Aorta (tissue), 5 donors: ENCODE results near the gene CCDC178. TPM values are rescaled to one million over a fixed set of nuclear protein-coding genes. Genes with fewer than 3 reads are reported as not detected.

ENCODE experiments used
- ATAC-seq: fragments of 200-7000 bp; cut with Tn5 transposase; one replicate; pipeline ENCODE4 v1.9.1; 2022; ENCODE audit warnings: moderate library complexity; ENCODE audit not compliant: low FRiP score
- DNase-seq, 2 donors: peaks; one replicate each; pipeline ENCODE4 v3.0.0-alpha.2; 2020
- H3K27ac ChIP-seq, 2 donors: one replicate each; pipeline ENCODE4 v1.5.1; 2013; ENCODE audit warnings: low read length in 2 of 2, mild to moderate bottlenecking in 2 of 2, moderate library complexity in 2 of 2, control low read depth in 1 of 2, inconsistent platforms in 1 of 2, low read depth in 1 of 2
- H3K27me3 ChIP-seq, 2 donors: one replicate each; pipeline ENCODE4 v1.6.1; 2013; ENCODE audit warnings: control low read depth in 1 of 2, low read length in 1 of 2, mild to moderate bottlenecking in 1 of 2, moderate library complexity in 1 of 2; ENCODE audit not compliant: insufficient read depth in 2 of 2, control insufficient read depth in 1 of 2
- H3K36me3 ChIP-seq, 2 donors: one replicate each; pipeline ENCODE4 v1.6.1; 2013; ENCODE audit warnings: control low read depth in 1 of 2, low read length in 1 of 2, mild to moderate bottlenecking in 1 of 2; ENCODE audit not compliant: insufficient read depth in 2 of 2, control insufficient read depth in 1 of 2
- H3K4me1 ChIP-seq, 2 donors: one replicate each; pipeline ENCODE4 v1.6.1; 2013; ENCODE audit warnings: low read length in 2 of 2, control low read depth in 1 of 2, mild to moderate bottlenecking in 1 of 2, moderate library complexity in 1 of 2; ENCODE audit not compliant: insufficient read depth in 2 of 2, control insufficient read depth in 1 of 2
- H3K4me3 ChIP-seq, 2 donors: one replicate each; pipeline ENCODE4 v1.5.1; 2013; ENCODE audit warnings: low read length in 2 of 2, control low read depth in 1 of 2, mild to moderate bottlenecking in 1 of 2
- H3K9me3 ChIP-seq: one replicate; pipeline ENCODE4 v1.6.1; 2013; ENCODE audit warnings: mild to moderate bottlenecking, low read length; ENCODE audit not compliant: control insufficient read depth
- WGBS, 2 donors: extraction: QIAGEN DNeasy Blood & Tissue Kit; methylation state at CpG; one replicate each; pipeline ENCODE4 v1.1.7; 2013; 5-methylcytosine and 5-hydroxymethylcytosine counted together
- intact Hi-C, 2 donors: fragments of 100-400 bp; cut with DNase I; formaldehyde crosslinking; loops; one replicate each; pipeline versions ENCODE4 v1.14.2 to v1.15.0; 2022
- polyA plus RNA-seq, 2 donors: library from polyadenylated mRNA; stranded (reverse); fragments of 200-250 nt; gene quantifications; one replicate each; pipeline ENCODE4 v1.2.3, GENCODE V29; 2013
- total RNA-seq, 2 donors: library from RNA; stranded (reverse); fragmentation: NEBNext Ultra II Directional; extraction: Animal tissue kit (Norgen Biotek cat#: 25700); gene quantifications; one replicate each; pipeline ENCODE4 v1.2.1, GENCODE V29; 2021
- donor health status: healthy with polysubstance abuse.
- donor health status: Bipolar disorder and iron deficiency.
- donor health status: DM: no; HTN: no; CAD: no.
- donor health status: DM: no; HTN: no; CAD: no.
- donor health status: DM: yes; HTN: yes; CAD: no.

The CCDC178 gene
- total and polyA plus RNA-seq, 4 donors, result 0.42 to 1.9 TPM; not detected in 2

- no peaks in the 10 kb centered on the region for H3K36me3 ChIP-seq
- H3K27me3 ChIP-seq, result no peaks in the 10 kb centered on the region
- H3K4me3 ChIP-seq, result no peak overlapping the region
- WGBS, 2 donors, result 69 to 77% methylated on average over 4 of the region's 4 CpGs
- DNase-seq (no peak), ATAC-seq (no peak)
- no peak overlapping the region for H3K27ac ChIP-seq
- H3K4me1 ChIP-seq, result no peaks in the 10 kb centered on the region
- intact Hi-C loops, result no loop called here
- no peaks in the 10 kb centered on the region for H3K9me3 ChIP-seq
Measured at GRCh38 chr18:33326975-33327374, 113.5 kb downstream of the CCDC178 start.

- 92 to 96% methylated on average over 2 of the region's 2 CpGs for WGBS, 2 donors
- Histone ChIP-seq H3K9me3 (no peaks in the 10 kb centered on the region), H3K4me3 (no peak overlapping the region), H3K4me1 (no peaks in the 10 kb centered on the region), H3K27me3 (no peaks in the 10 kb centered on the region), H3K36me3 (no peaks in the 10 kb centered on the region), H3K27ac (no peak overlapping the region)
- intact Hi-C loops, result no loop called here
- ATAC-seq (no peak), DNase-seq (no peak)
Measured at GRCh38 chr18:33317640-33318039, 122.9 kb downstream of the CCDC178 start.

- no peak overlapping the region for H3K27ac ChIP-seq
- ATAC-seq, result no peak
- 93 to 96% methylated on average over 27 to 33 of the region's 33 CpGs for WGBS, 2 donors
- no peak overlapping the region for H3K4me3 ChIP-seq
- intact Hi-C loops, result no loop called here
- H3K4me1 ChIP-seq, result no peaks in the 10 kb centered on the region
- no peaks in the 10 kb centered on the region for H3K27me3 ChIP-seq
- DNase-seq, result no peak
- H3K9me3 ChIP-seq, result no peaks in the 10 kb centered on the region
- no peaks in the 10 kb centered on the region for H3K36me3 ChIP-seq
Measured at GRCh38 chr18:33316146-33316587, 124.4 kb downstream of the CCDC178 start.

- intact Hi-C loops, result no loop called here
- Histone ChIP-seq H3K4me3 (no peak overlapping the region), H3K27ac (no peak overlapping the region), H3K27me3 (no peaks in the 10 kb centered on the region), H3K36me3 (no peaks in the 10 kb centered on the region), H3K9me3 (no peaks in the 10 kb centered on the region), H3K4me1 (no peaks in the 10 kb centered on the region)
- ATAC-seq (no peak), DNase-seq (no peak)
- WGBS, 2 donors, result 73 to 76% methylated on average over 1 of the region's 1 CpG
Measured at GRCh38 chr18:33307520-33307919, 133.0 kb downstream of the CCDC178 start.

GRCh38 chr18:33304277-33304676, 136.2 kb downstream of the CCDC178 start:
- H3K4me1 ChIP-seq, result no peaks in the 10 kb centered on the region
- DNase-seq (no peak), ATAC-seq (no peak)
- intact Hi-C loops, result no loop called here
- no peaks in the 10 kb centered on the region for H3K27me3 ChIP-seq
- 86% methylated on average over 3 of the region's 3 CpGs for WGBS, 2 donors
- H3K27ac ChIP-seq, result no peak overlapping the region
- H3K9me3 ChIP-seq, result no peaks in the 10 kb centered on the region
- H3K36me3 ChIP-seq, result no peaks in the 10 kb centered on the region
- H3K4me3 ChIP-seq, result no peak overlapping the region

GRCh38 chr18:33291539-33291938, 149.0 kb downstream of the CCDC178 start:
- Histone ChIP-seq H3K4me3 (no peak overlapping the region), H3K27me3 (no peaks in the 10 kb centered on the region), H3K9me3 (no peaks in the 10 kb centered on the region), H3K4me1 (no peaks in the 10 kb centered on the region), H3K36me3 (no peaks in the 10 kb centered on the region), H3K27ac (no peak overlapping the region)
- WGBS, 2 donors, result 61 to 65% methylated on average over 1 of the region's 1 CpG
- intact Hi-C loops, result no loop called here
- DNase-seq (no peak), ATAC-seq (no peak)

- Histone ChIP-seq H3K27me3 (no peaks in the 10 kb centered on the region), H3K4me1 (no peaks in the 10 kb centered on the region), H3K36me3 (no peaks in the 10 kb centered on the region), H3K27ac (no peak overlapping the region), H3K9me3 (no peaks in the 10 kb centered on the region), H3K4me3 (no peak overlapping the region)
- 86 to 88% methylated on average over 3 of the region's 3 CpGs for WGBS, 2 donors
- DNase-seq (no peak), ATAC-seq (no peak)
- intact Hi-C loops, result no loop called here
Measured at GRCh38 chr18:33288082-33288716, 152.3 kb downstream of the CCDC178 start.

- H3K4me3 ChIP-seq, result no peak overlapping the region
- WGBS, 2 donors, result 86 to 88% methylated on average over 6 of the region's 6 CpGs
- intact Hi-C loops, result no loop called here
- no peaks in the 10 kb centered on the region for H3K9me3 ChIP-seq
- no peaks in the 10 kb centered on the region for H3K27me3 ChIP-seq
- H3K27ac ChIP-seq, result no peak overlapping the region
- no peaks in the 10 kb centered on the region for H3K4me1 ChIP-seq
- DNase-seq, result no peak
- peak; percentile 36 for ATAC-seq
- no peaks in the 10 kb centered on the region for H3K36me3 ChIP-seq
Measured at GRCh38 chr18:33282709-33283333, 157.7 kb downstream of the CCDC178 start.

GRCh38 chr18:33282142-33282541, 158.4 kb downstream of the CCDC178 start:
- H3K4me1 ChIP-seq, result no peaks in the 10 kb centered on the region
- H3K36me3 ChIP-seq, result no peaks in the 10 kb centered on the region
- DNase-seq (no peak), ATAC-seq (peak; percentile 36)
- intact Hi-C loops, result no loop called here
- H3K9me3 ChIP-seq, result no peaks in the 10 kb centered on the region
- 84 to 89% methylated on average over 7 of the region's 7 CpGs for WGBS, 2 donors
- H3K4me3 ChIP-seq, result no peak overlapping the region
- H3K27me3 ChIP-seq, result no peaks in the 10 kb centered on the region
- no peak overlapping the region for H3K27ac ChIP-seq
